AG08395 (cell line): Measurements from ENCODE around the gene OOSP1.
"Not testable (repeated sequence)": the region's sequence is repeated elsewhere in the genome, so short reads cannot be mapped to it uniquely, and the experiment has no call there.

Experiments
- DNase-seq: peaks from one replicate; pipeline ENCODE4 v3.0.0; 2012; ENCODE audit warnings: mixed read lengths, low spot score

OOSP1 gene, protein sequence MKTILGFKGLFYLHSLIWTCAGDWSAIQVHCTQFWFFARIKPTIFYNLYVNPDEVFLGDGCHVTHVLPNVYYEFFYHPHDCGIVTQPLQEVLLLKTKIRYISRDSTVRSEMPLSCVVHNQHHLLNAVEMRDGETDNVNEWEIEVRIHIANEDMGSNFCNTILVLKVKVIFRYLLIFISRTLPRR

DNA sequence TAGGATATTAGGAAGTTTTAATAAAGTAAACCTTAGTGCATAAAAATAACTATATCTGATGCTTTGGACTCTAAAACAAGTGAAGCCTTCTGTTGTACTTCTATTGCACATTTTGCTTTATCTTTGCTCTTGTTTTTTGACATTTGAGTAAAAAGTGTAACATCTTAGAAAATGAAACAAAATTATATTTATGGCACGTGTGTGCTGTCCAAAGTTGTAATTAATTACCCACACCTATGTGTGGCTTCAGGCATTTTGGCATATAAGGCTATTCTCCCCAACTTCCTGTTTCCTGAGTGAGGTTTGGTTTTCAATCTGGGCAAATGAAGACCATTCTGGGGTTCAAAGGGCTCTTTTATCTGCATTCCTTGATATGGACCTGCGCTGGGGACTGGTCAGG, at the start of gene OOSP1:
OOSP1 (plus strand) TSS at position 301 of the 400 bp plus-strand sequence; CDS start at position 324, 23 bp downstream.
- no peak for DNase-seq

DNA sequence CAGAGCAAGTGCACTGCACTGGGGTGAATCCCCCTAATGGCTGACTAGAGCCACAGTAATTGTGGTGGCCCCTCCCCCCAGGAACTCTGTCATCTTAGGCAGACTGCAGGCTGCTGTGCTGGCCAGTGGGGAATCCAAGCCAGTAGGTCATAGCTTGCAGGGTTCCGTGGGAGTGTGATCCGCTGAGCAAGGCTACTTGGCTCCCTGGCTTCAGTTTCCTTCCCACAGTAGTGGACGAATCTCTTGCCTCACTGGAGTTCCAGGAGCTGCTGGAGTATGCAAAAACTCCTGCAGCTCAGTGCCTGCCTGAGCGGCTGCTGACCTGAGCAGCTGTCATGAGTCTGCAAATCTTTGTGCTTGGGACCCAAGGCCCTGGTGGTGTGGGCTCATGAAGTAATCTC, 46.5 kb upstream of the OOSP1 start:
- no peak for DNase-seq

DNA sequence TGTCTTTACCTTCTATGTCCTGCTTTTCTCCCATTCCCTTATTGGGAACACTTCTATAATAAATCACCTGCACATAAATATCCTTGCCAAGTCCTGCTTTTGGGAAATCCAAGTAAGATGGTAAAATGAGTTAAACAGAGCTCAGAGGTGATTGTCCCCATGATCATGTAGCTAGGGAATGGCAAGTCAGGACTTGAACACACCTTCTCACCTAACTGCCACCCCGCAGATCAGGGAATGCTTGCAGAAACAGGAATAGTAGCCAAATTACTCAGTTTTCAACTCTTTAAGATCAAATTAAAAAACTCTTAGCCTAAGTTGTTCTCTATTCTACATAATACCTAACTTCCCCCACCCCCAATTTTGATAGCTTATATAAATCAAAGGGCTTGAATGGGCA, 43.6 kb upstream of the OOSP1 start:
- DNase-seq, result no peak

DNA sequence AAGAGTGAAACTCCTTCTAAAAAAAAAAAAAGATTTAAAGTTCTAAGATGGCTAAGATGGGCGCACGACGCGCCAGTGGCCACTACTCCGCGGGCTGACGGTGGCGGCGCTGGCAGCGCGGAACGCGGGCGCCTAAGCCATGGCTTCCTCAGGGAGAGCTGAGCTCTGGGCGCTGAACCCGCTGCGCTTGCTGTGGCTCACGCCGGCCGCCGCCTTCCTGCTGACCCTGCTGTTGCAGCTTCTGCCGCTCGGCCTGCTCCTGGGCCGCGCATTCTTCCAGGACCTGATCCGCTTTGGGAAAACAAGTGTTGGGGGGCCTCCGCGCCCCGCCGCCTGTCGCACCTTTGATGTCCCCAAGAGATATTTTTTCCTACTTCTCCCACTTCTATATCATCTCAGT, 40.2 kb upstream of the OOSP1 start:
- no peak for DNase-seq

DNA sequence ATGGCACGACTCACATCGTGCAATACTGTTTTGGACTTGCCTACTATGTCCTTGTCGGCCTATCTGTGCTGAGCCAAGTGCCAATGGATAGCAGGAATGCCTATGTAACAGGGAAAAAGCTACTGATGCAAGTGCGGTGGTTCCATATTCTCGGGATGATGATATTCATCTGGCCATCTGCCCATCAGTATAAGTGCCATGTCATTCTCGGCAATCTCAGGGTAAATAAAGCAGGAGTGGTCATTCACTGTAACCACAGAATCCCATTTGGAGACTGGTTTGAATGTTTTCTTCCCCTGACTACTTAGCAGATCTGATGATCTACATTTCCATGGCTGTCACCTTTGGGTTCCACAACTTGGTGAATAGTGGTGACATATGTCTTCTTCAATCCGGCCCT, 39.6 kb upstream of the OOSP1 start:
- no peak for DNase-seq

DNA sequence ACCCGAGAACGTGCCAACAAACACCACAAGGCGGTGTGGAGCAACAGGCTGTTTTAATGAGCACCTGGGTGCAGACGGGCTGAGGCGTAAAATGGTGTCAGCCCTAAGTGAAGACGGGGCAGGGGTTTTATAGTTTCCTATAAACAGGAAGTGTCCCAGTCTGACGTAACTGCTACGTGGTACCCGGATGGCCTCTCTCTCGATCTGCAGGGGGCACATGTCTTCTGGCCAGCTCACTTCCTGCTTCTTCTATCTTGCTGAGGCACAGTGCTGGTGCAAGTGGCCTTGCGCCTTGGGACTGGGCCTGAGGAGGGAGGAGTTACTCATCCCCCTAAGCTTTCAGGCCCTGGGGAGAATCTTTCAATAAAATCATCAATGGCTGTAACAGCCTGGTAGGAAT, 38.7 kb upstream of the OOSP1 start:
- DNase-seq, result no peak

DNA sequence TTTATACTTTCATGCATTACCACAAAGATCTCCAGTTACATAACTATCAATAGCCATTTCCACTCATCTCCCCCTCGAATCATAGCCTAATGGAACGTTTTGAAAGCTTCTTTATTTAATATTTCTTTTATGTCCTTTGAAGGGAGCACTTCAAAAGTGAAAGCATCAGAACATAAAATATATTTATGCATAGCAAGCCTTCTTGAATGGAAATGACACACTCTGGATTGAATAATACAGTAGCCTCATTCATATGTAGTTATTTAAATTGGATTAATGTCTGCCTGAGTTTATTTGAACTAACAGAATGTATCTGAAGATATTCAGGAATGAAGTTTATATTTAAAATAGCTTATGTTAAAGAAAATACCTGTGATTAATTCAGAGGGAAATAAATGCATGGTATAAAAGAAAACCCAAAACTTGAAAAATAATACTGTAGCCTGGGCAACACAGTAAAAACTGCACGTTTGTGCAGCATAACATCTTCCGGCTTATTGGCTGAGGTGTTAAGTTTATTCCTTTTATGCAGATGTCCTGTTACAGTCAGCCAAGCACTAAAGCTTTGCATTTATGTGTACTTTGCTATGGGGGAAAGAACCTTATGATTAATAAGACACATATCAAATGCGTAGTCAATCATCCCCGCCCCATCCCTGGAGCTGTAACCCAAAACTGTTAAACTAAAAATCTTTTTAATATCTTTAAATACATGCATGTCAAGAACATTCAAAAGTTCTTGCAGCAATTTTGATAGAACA, 37.7 kb upstream of the OOSP1 start:
- DNase-seq, result no peak

DNA sequence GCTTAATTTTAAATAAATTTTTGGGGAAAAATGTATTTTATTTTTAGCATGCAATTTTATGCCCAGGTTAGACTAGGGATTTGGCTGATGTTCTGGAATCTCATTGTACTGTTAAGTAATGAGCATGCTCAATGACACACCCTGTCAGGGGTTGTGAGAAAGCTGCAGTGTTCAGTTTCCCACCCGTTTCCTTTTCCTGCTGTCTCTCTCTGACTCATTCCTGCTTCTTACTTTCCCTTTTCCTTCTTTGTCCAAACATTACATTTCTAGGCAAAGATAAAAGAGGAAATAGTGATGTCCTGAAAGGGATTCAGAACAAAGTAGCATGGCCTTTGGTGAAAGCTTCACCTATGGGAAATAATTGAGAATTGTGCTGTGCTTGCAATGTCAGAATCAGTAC, 36.9 kb upstream of the OOSP1 start:
- DNase-seq, result no peak

DNA sequence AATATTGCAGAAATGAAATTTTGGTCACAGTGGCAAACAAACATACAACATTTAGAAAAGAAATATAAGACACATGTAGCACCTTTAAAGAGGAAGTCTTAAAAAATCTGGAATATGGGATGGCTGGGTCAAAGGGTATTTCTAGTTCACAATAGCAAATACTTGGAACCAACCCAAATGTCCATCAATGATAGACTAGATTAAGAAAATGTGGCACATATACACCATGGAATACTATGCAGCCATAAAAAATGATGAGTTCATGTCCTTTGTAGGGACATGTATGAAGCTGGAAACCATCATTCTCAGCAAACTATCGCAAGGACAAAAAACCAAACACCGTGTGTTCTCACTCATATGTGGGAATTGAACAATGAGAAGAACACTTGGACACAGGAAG, 34.7 kb upstream of the OOSP1 start:
- DNase-seq, result not testable (repeated sequence)

DNA sequence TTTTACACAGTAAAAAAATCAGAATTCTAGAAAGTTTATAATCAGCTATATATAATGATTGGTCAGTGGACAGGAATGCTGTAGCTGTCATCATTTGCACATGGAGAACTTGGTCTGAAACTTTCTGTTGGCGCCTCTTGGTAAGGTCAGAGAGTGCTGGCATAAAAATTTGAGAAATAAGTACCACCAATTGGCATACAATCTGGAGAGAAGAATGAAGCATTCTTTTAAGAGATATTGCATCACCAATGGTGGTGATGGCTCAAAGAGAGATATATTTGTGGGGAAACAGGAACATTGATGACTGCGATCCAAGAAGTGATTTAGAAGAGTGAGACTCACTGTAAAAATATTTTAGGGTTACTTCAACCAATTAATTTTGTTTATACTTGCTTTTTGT, 19.8 kb upstream of the OOSP1 start:
- peak; percentile 15 for DNase-seq

DNA sequence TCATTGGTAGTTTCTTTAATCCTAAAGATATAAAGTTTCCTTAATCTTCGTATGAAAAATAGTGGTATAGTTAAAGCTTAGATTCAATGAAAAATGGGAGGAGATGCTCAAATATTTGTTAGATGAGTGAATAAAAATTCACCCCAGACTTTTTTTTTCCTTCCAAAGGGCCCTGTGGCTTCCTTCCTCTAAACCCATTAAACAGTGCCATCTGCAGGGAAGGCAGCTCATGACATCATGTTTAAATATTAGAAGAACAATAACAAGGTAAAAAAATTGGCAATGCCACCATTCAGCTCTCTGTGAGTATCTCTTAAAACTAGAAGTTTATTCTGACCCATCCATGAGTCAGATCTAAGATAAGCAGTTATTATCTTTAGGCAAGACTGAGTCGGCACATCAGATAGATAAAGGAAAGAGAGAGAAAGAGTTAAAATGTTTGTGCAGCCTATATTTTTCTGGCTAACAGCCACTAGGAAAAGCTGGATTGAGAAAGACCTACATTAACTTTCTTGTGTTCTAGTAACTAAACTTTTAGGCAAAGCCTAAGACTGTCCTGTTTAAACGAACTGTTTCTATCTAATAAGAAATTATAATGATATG, 19.1 kb upstream of the OOSP1 start:
- DNase-seq, result peak; percentile 25

DNA sequence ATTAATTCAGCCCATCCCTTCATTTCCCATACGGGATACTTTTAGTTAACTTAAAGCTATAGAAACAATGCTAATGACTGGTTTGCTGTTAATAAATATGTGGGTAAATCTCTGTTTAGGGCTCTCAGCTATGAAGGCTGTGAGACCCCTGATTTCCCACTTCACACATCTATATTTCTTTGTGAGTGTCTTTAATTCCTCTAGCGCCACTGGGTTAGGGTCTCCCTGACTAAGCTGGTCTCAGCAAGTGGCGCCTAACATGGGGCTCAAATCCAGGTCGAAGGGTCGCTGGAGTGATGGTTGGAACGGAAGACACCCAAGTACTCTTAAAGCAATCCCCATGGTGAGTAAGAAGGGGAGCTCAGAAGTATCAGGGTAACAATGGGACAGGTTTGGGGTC, 14.4 kb upstream of the OOSP1 start:
- no peak for DNase-seq

DNA sequence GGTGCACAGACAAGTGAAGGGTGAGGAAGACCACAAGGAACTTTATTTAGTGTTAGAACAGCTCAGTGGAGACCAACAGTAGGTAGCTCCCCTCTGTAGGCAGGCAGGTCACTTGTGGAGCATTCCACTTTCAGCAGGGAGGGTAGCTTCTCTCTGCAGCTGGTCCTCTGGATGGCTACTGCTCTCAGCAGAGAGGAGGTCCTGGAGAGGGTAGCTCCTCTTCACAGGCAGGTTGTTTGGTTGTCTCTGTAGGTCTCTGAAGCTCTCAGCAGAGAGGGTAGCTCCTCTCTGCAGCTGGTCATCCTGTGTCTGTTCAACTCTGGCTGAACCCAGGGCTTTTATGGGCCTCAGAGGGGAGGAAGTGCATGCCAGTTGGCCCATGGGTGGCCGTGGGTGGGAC, 6.5 kb upstream of the OOSP1 start:
- DNase-seq, result no peak

DNA sequence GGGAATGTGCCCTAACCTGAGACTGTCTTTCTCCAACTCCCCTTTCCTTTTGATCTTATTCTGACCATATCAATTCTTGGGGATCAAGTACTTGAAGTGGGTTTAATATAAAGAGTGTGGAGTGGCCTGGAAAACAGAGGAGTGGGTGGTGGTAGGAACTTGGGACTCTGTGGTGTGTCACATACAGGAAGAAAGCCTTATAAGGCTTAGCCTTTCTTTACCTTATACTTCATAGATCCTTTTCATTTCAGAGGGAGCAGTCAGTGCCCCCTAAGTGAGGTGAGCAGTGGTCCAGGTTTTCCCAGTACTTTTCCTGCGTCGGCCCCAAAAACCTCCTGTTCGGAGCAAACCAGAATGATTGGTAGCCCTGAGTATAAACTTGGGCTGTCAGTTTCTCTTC, 486 bp downstream of the OOSP1 start:
- no peak for DNase-seq

DNA sequence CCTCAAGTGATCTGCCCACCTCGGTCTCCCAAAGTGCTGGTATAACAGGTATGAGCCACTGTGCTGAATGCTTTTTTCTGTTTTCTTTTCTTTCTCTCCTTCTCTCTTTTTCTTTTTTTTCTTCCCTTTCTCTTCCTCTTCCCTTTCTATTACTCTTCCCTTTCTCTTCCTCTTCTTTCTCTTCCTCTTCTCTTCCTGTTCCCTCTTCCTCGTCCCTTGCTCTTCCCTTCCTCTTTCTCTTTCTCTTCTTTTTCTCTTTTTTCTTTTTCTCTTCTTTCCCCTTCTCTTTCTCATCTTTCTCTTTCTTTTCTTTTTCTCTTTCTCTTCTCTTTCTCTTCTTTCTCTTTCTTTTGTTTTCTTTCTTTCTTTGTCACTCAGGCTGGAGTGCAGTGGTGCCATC, 1.2 kb downstream of the OOSP1 start:
- DNase-seq, result no peak

DNA sequence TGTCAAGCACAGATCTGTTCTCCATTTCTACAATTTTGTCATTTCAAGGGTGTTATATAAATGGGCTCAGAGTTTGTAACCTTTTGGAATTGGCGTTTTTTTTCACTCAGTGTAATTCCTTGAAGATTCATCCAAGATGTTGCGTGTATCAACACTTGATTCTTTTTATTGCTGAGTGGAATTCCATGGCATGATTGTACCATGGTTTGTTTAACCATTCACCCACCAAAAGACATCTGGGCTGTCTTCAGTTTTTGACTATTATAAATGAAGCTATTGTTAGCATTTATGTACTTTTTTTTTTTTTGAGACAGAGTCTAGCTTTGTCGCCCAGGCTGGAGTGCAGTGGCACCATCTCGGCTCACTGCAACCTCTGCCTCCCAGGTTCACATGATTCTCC, 2.9 kb downstream of the OOSP1 start:
- DNase-seq, result no peak

DNA sequence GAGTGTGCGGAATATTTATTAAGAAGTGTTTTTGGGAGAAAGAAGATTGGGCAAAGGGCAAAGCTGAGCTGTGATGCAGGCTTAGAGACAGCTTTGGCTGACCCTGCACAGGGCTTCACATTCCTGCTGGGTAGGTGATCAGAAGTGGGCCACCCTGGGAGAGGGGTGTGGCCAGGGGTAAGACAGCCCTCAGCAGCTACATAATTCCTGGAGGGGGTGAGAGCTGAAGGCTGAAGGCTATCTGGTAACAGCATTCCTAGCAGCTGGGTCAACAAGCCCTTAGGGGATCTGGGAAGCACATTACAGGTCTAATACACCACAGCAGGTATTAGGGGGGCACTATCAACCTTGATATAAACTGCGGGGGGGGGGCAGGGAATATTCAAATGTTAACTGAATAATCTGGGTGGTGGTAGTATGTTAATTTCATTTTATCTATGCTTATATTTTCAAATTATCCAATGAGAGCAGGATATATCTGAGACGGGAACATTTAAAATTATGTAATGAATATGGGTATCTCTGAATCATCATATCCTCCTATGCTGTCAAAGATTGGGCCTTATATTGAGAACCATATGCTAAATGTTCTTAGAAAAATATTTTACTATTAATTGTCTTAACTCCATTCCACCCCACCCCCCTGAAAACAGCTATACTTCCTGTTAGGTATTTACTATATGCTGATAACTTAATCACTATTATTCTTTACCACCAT, 5.9 kb downstream of the OOSP1 start:
- DNase-seq, result no peak

DNA sequence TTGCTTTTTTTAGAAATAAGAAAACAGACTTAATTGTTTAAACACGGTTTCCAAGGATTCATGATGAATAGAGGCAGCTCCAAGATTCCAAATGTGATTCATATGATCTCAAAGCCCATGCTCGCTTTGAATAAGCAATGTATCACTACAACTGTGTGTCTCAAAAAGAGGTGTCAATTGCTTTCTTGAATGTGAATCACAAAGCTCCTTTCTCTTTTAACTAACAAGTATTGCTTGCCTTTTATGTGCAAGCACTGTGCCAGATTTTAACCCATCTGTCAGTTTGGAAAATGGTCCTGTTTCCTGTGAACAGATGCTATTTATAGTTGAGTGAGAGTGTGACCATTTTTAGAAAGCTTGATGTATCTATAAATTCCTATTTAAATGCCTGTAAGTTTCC, 6.5 kb downstream of the OOSP1 start:
- DNase-seq, result no peak

DNA sequence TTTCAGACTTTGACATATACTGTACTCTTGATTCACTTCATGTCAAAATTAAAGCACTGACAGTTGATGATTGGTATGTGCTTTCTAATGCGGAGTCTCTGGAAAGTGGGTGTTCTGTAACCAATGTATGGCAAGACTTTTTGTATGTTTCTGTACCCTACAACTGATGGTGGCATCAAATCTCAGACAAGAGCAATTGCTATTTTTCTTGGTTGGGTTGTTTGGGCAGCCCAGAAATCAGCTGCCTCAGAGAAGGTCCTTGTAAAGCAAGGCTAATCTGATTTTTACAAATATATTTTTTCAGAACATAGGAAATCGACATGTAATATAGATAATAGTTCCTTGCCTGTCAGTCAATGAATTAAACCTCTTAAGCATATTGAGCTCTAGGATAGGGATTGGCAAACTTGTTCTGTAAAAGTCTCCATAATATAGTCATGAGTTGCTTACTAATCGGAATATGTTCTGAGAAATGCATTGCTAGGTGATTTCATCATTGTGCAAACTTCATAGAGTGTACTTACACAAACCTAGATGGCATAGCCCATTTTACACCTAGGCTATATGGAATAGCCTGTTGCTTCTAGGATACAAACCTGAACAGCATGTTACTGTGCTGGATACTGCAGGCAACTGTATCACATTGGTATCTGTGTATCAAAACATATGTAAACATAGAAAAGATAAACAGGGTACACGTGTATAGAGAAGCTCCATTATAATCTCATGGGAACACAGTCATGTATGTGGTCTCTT, 15.4 kb downstream of the OOSP1 start:
- DNase-seq, result no peak

DNA sequence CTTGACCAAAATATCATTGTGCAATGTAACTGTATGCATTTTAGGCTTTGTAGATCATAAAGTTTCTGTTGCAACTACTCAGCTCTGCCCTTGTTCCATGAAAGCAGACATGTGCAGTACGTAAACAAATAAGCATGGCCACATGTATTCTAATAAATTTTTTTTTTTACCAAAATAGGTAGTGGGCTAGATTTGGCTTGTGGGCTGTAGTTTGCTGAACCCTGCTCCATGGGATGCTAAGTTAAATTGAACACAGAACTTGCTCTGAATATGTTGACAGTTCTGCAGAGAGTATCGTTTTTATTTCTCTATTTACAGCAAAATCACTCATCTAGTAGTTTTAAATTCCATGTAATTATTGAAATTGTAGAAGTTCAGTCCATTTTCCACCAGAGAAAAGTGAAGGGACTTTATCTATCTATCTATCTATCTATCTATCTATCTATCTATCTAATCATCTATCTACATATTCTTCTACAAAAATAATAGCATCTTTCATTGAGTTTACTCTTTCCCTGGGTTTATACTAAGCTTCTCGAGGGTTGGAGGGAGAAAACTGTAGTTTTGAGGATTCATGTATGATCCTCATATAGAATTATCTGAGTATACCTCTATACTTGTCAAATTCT, 16.1 kb downstream of the OOSP1 start:
- DNase-seq, result no peak

DNA sequence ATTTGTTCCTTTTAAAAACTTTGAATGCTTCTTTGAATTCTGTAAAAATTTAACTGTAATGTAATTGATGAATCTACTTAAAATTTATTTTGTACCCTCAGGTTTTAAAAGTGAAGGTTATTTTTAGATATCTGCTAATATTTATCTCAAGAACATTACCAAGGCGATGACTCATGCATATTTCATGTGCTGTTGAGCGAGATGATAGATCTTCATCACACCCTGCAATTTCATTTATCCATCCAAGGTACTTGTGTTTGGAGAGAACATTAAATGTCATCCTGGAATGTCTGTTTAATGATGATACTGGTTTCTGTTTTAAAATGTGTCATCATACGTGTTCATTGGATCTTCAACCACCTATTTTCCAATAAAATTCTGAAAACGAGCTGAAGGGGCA, 18.9 kb downstream of the OOSP1 start:
- DNase-seq, result no peak
